HG02571 (cell line): ENCODE results near the gene RAD51C.
"Not testable (repeated sequence)": the region's sequence is repeated elsewhere in the genome, so short reads cannot be mapped to it uniquely, and the experiment has no call there.

Experiments used
- ATAC-seq: cut with Tn5 transposase; IDR thresholded peaks from one replicate; pipeline ENCODE4 v1.9.1; 2021; ENCODE audit warnings: mild to moderate bottlenecking, moderate library complexity; ENCODE audit not compliant: unreplicated experiment

RAD51C gene

DNA sequence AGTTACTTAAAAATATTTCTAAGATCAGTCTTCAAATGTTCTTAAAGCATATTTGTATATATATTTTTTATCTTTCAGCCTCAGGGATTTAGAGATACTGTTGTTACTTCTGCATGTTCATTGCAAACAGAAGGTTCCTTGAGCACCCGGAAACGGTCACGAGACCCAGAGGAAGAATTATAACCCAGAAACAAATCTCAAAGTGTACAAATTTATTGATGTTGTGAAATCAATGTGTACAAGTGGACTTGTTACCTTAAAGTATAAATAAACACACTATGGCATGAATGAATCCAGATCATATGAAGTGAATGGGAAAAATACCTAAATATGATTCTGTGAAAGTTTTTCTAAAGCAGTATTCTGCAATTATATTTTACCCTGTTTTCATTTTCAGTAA lies 41.6 kb downstream of the RAD51C start:
- ATAC-seq = no peak

DNA sequence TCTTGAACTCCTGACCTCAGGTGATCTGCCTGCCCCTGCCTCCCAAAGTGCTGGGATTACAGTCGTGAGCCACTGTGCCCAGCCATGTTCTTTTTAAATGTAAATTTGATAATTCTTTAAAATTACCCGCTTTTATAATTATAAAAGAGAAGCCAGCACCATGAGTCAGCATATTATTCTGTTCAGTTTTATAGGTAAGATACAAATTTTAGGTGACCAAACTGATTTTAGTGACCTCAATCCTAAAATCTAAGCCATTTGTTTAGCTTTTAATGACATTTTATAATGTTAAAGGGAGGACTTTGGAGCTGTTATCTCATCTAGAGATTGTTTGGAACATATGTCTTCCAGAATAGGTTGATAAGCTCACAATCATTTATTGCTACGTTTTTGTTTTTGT lies 42.4 kb downstream of the RAD51C start:
- no peak for ATAC-seq

GRCh38 chr17:58741121-58741625 lies 48.8 kb downstream of the RAD51C start:
- no peak for ATAC-seq

GRCh38 chr17:58747674-58748073 lies 55.3 kb downstream of the RAD51C start:
- no peak for ATAC-seq

GRCh38 chr17:58749627-58750026 lies 57.2 kb downstream of the RAD51C start:
- ATAC-seq = not testable (repeated sequence)

DNA sequence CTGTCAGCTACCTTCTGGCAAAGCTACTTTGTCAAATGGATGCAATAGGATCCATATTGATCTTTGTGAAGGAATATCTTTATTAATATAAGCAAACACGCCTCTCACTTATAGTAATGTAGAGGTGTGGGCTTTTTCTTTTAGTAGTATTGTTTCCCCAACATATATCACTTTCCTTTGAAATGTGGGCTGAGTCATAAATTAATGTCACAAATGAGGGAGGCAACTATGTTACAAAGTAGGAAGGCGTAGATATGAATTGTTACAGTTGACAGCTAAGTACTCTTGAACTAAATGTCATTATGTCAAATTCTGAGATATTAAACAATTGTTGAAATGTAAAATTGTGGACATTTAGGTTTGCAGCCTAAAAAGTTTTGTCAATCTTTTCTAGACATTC lies 60.6 kb downstream of the RAD51C start:
- no peak for ATAC-seq

DNA sequence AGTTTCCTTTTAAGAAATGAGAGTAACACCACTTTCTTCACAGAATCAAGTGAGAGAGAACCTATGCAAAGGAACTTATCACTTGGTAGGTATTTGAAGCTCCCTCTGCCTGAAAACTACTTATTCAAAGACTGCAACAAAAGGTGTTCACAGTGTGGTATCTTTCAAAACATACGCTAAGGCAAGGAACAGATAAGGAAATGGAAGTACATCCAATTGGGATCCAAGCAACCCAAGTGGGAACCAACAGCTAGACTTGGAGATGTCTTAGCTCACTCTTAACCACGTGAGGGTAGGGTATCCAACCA lies 62.8 kb downstream of the RAD51C start:
- ATAC-seq = no peak

GRCh38 chr17:58755577-58756245 lies 63.3 kb downstream of the RAD51C start, which contains the start of gene PPM1E:
PPM1E (plus strand) TSS chr17:58755854.
- no peak for ATAC-seq

- no peak for ATAC-seq
Measured at GRCh38 chr17:58756246-58757161, 64.1 kb downstream of the RAD51C start.

- no peak for ATAC-seq
Measured at GRCh38 chr17:58757162-58757613, 64.8 kb downstream of the RAD51C start.

DNA sequence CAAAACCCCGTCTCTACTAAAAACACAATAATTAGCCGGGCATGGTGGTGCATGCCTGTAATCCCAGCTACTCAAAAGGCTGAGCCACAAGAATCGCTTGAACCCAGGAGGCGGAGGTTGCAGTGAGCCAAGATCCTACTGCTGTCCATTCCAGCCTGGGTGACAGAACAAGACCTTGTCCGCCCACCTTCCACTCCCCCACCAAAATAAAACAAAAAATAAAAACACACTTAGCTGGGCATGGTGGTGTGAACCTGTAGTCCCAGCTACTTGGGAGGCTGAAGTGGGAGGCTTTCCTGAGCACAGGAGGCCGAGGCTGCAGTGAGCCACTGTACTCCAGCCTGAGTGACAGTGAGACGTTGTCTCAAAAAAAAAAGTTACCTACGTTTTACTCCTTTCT lies 66.5 kb downstream of the RAD51C start:
- no peak for ATAC-seq

DNA sequence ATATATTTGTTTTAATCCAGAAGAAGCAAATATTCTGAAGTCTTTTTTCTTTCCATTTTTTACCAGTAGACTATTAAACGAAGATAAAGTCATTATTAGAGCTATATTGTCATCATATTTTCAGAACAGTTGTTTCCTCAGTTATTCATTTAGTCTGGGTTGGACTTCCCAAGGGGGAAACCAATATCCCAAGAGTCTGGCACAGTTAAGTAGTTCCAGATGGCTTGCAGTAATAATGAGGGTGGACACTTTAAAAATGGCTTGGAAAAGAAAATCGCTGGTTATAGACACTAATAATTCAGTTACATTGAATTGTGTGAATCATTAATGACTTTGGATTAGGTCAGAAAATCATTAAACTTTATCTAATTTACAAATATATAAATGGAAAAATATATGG lies 67.1 kb downstream of the RAD51C start:
- ATAC-seq = no peak

DNA sequence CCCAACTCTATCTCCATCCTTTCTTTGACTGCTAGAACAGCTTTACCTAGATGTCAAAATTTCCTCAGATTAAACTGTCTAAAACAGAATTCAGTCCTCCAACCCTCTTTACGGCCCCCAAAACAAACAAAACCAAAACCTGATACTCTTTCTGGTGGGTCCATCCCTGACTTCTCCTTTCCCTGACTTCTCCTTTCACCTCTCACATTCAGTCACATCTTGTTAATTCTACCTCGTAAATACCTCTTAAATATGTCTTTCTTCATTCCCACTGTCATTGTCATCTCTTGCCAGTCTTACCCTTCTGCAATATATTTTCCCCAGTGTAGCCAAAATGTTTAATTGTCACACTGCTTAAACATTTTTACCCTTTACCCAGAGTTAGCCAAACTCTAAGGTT lies 67.8 kb downstream of the RAD51C start:
- no peak for ATAC-seq

DNA sequence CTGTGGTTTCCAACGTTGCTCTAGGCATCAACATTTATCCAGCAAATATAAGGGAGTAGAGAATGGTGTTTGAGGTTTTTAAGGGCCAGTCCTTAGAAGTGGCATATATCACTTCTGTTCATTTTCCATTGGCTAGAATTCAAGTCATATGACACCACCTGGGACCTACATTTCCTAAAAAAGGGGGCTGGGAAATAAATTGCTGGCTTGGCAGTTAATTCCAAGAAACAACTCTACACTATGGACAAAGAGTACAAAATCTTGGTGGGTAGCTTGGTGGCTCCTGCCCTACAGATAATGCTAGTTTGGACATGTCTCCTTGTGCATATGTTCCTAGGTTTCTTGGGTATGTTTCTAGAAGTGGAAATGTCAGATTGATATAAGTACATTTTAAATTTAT lies 70.9 kb downstream of the RAD51C start:
- ATAC-seq = no peak

DNA sequence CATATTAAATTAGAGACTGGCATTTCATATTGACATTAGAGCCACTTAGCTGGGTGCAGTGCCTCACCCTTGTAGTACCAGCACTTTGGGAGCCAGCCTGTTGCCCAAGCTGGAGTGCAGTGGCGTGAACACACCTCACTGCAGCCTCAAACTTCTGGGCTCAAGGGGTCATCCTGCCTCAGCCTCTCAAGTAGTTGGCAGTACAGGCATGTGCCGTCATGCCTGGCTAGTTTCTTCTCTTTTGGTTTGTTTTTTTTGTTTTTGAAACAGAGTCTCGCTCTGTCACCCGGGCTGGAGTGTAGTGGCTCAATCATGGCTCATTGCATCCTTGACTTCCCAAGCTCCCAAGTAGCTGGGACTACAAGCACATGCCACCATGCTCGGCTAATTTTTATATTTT lies 72.0 kb downstream of the RAD51C start:
- no peak for ATAC-seq

GRCh38 chr17:58778482-58778881 lies 86.1 kb downstream of the RAD51C start:
- ATAC-seq = not testable (repeated sequence)

DNA sequence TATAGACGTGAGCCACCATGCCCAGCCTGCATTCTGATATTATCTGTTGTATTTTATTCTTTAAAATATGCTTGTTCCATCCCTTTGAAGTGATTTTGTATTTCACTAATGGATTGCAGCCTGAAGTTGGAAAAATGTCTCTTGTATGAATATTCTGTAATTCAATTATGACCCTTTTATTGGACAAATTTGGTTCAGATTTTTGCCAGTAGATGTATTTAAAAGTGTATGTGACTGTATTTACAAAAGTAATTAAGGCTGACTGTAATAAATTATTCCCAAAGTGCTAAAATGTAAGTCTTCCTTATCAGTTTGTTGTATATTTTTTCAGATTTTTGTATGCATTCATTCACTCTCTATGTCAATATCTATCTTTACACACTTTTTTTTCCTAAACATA lies 87.0 kb downstream of the RAD51C start:
- ATAC-seq = no peak

- ATAC-seq = no peak
Measured at GRCh38 chr17:58783380-58783779, 91.0 kb downstream of the RAD51C start.

- no peak for ATAC-seq
Measured at GRCh38 chr17:58785097-58785496, 92.7 kb downstream of the RAD51C start.
